PC-3 (cell line): ENCODE data around the gene F12. TPM values are rescaled to one million over a fixed set of nuclear protein-coding genes. Genes with fewer than 3 reads are reported as not detected.

ENCODE experiments used
- ATAC-seq: fragments of 200-7000 bp; cut with Tn5 transposase; 2 replicates; pipeline ENCODE4 v1.9.1; 2020; ENCODE audit warnings: mild to moderate bottlenecking, moderate library complexity
- BruUV-seq: library from RNA; stranded (reverse); fragments of 400-500 nt; replicated peaks from 2 replicates; lab custom pipeline; 2021; lab: Mats Ljungman, UMichigan
- CTCF ChIA-PET: fragments of 300-600 bp; sonication (Branson Sonifier 250); formaldehyde crosslinking; loops from one replicate; lab custom pipeline; 2022; ENCODE audit warnings: antibody characterized with exemption; lab: Charles Lee
- POLR2A ChIA-PET: fragments of 300-600 bp; sonication (Branson Sonifier 250); formaldehyde crosslinking; loops from one replicate; lab custom pipeline; 2022; ENCODE audit warnings: antibody characterized with exemption; ENCODE audit not compliant: unreplicated experiment; lab: Charles Lee
- DNase-seq: peaks from one replicate; pipeline ENCODE4 v3.0.0-alpha.2; 2015
- H2AFZ ChIP-seq: fragments of 300-600 bp; sonication (generic); 2 replicates; pipeline ENCODE4 v1.6.0; 2016; ENCODE audit warnings: antibody characterized with exemption, low read length
- H3F3A ChIP-seq: fragments of 300-600 bp; sonication (generic); one replicate; pipeline ENCODE4 v1.6.0; 2017; ENCODE audit warnings: antibody characterized with exemption, low read length, control low read depth, mild to moderate bottlenecking; ENCODE audit not compliant: unreplicated experiment
- H3K27ac ChIP-seq: fragments of 300-600 bp; sonication (generic); 2 replicates; pipeline ENCODE4 v1.5.1; 2016; ENCODE audit warnings: mild to moderate bottlenecking, low read length
- H3K27me3 ChIP-seq: fragments of 300-600 bp; sonication (generic); 2 replicates; pipeline ENCODE4 v1.6.1; 2016; ENCODE audit warnings: low read length, mixed read lengths
- H3K36me3 ChIP-seq: fragments of 300-600 bp; sonication (generic); 2 replicates; pipeline ENCODE4 v1.6.1; 2016; ENCODE audit warnings: low read depth, mixed run types, low read length, mixed read lengths
- H3K4me1 ChIP-seq: fragments of 300-600 bp; sonication (generic); 2 replicates; pipeline ENCODE4 v1.5.1; 2016; ENCODE audit warnings: low read length; ENCODE audit not compliant: insufficient read depth
- H3K4me2 ChIP-seq: fragments of 300-600 bp; sonication (generic); 2 replicates; pipeline ENCODE4 v1.6.0; 2016; ENCODE audit warnings: low read length
- H3K4me3 ChIP-seq: fragments of 300-600 bp; sonication (generic); 2 replicates; pipeline ENCODE4 v1.5.1; 2016; ENCODE audit warnings: mild to moderate bottlenecking, low read length, mixed read lengths
- H3K79me2 ChIP-seq: fragments of 300-600 bp; sonication (generic); 2 replicates; pipeline ENCODE4 v1.6.1; 2017; ENCODE audit warnings: low read length, mixed read lengths
- H3K9ac ChIP-seq: fragments of 300-600 bp; sonication (generic); 2 replicates; pipeline ENCODE4 v1.6.0; 2016; ENCODE audit warnings: mild to moderate bottlenecking, low read length
- H3K9me2 ChIP-seq: fragments of 300-600 bp; sonication (generic); replicated peaks from 2 replicates; pipeline ENCODE4 v1.6.1; 2016; ENCODE audit warnings: mixed run types, low read length, mixed read lengths
- H3K9me3 ChIP-seq: fragments of 300-600 bp; sonication (generic); 2 replicates; pipeline ENCODE4 v1.6.1; 2016; ENCODE audit warnings: low read length, mixed read lengths
- H4K20me1 ChIP-seq: fragments of 300-600 bp; sonication (generic); 2 replicates; pipeline ENCODE4 v1.6.1; 2016; ENCODE audit warnings: low read length, mixed read lengths
- EZH2 ChIP-seq: fragments of 300-600 bp; sonication (generic); IDR thresholded peaks from one replicate; pipeline ENCODE4 v1.6.1; 2017; ENCODE audit warnings: antibody characterized with exemption, mild to moderate bottlenecking, low read length; ENCODE audit not compliant: unreplicated experiment
- EZH2phosphoT487 ChIP-seq: fragments of 300-600 bp; sonication (generic); IDR thresholded peaks from 2 replicates; pipeline ENCODE4 v1.6.1; 2018; ENCODE audit warnings: mild to moderate bottlenecking, antibody characterized with exemption, low read length, borderline replicate concordance
- intact Hi-C: fragments of 100-400 bp; cut with micrococcal nuclease; formaldehyde crosslinking; loops from 2 replicates; pipeline ENCODE4 v1.9.0; 2023
- total RNA-seq: library from RNA; depleted of rRNA; stranded (reverse); fragments of >200 nt; gene quantifications from 2 replicates; pipeline ENCODE4 v1.2.3, GENCODE V29; 2014
- TF ChIP-seq, protein P1 (sequence below): fragments of 300-600 bp; sonication (generic); conservative IDR thresholded peaks from 2 replicates; pipeline ENCODE4 v1.5.1; 2017; ENCODE audit warnings: antibody characterized with exemption, low read depth, mild to moderate bottlenecking, low read length

F12 gene
- total RNA-seq, 1 experiment from 2014 or later, result 36.8 TPM

GRCh38 chr5:177440990-177441780, 31.8 kb upstream of the F12 start:
- TF ChIP-seq EZH2phosphoT487, result no peak
- TF ChIP-seq, protein P1, sequence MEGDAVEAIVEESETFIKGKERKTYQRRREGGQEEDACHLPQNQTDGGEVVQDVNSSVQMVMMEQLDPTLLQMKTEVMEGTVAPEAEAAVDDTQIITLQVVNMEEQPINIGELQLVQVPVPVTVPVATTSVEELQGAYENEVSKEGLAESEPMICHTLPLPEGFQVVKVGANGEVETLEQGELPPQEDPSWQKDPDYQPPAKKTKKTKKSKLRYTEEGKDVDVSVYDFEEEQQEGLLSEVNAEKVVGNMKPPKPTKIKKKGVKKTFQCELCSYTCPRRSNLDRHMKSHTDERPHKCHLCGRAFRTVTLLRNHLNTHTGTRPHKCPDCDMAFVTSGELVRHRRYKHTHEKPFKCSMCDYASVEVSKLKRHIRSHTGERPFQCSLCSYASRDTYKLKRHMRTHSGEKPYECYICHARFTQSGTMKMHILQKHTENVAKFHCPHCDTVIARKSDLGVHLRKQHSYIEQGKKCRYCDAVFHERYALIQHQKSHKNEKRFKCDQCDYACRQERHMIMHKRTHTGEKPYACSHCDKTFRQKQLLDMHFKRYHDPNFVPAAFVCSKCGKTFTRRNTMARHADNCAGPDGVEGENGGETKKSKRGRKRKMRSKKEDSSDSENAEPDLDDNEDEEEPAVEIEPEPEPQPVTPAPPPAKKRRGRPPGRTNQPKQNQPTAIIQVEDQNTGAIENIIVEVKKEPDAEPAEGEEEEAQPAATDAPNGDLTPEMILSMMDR, result no peak
- TF ChIP-seq EZH2, result no peak
- ATAC-seq (no peak), DNase-seq (no peak)
- no peaks in the 10 kb centered on the region for H4K20me1 ChIP-seq
- intact Hi-C loops, result no loop called here
- ChIA-PET CTCF (interaction anchor here (0.6 kb wide), 1 partner anchor 123 kb away, joined by 3 read pairs; no protein-coding TSS in a partner anchor), POLR2A (interaction anchor here (0.6 kb wide), 1 partner anchor 15 kb away, joined by 12 read pairs; the partner anchor contains the start of gene GRK6)
- no peaks in the 10 kb centered on the region for H3K27me3 ChIP-seq
- H3K27ac ChIP-seq, result no peak overlapping the region
- H3F3A ChIP-seq, result peaks cover 4% of the 10 kb centered on the region
- H3K79me2 ChIP-seq, result peaks cover 25% of the 10 kb centered on the region
- H3K9me2 ChIP-seq, result no peaks in the 10 kb centered on the region
- no peak overlapping the region for H3K4me2 ChIP-seq
- H3K4me1 ChIP-seq, result peaks cover 6% of the 10 kb centered on the region
- no TSS peak for BruUV-seq
- peaks cover 20% of the 10 kb centered on the region for H3K36me3 ChIP-seq
- no peak overlapping the region for H3K4me3 ChIP-seq
- H3K9ac ChIP-seq, result no peak overlapping the region
- H2AFZ ChIP-seq, result no peak overlapping the region
- H3K9me3 ChIP-seq, result no peaks in the 10 kb centered on the region

- ChIA-PET CTCF (interaction anchor here (0.6 to 1.1 kb wide), 2 partner anchors 36 to 122 kb away, joined by 3 read pairs; no protein-coding TSS in a partner anchor), POLR2A (no interaction called here)
- Histone ChIP-seq H3K36me3 (peaks cover 20% of the 10 kb centered on the region), H3K9ac (no peak overlapping the region), H3K9me2 (no peaks in the 10 kb centered on the region), H3K4me1 (no peaks in the 10 kb centered on the region), H3K4me3 (no peak overlapping the region), H3K9me3 (no peaks in the 10 kb centered on the region), H3K27me3 (no peaks in the 10 kb centered on the region), H3K79me2 (peaks cover 17% of the 10 kb centered on the region), H3K4me2 (no peak overlapping the region), H4K20me1 (no peaks in the 10 kb centered on the region), H3F3A (peaks cover 4% of the 10 kb centered on the region), H3K27ac (no peak overlapping the region), H2AFZ (no peak overlapping the region)
- ATAC-seq (no peak), DNase-seq (no peak)
- no peak for TF ChIP-seq EZH2
- TF ChIP-seq EZH2phosphoT487, result no peak
- TF ChIP-seq, protein P1, result no peak
- intact Hi-C loops, result no loop called here
- BruUV-seq, result no TSS peak
Measured at GRCh38 chr5:177440211-177440989, 31.0 kb upstream of the F12 start.
